ENCODE results near the gene RIOX2.

Gene RIOX2

DNA sequence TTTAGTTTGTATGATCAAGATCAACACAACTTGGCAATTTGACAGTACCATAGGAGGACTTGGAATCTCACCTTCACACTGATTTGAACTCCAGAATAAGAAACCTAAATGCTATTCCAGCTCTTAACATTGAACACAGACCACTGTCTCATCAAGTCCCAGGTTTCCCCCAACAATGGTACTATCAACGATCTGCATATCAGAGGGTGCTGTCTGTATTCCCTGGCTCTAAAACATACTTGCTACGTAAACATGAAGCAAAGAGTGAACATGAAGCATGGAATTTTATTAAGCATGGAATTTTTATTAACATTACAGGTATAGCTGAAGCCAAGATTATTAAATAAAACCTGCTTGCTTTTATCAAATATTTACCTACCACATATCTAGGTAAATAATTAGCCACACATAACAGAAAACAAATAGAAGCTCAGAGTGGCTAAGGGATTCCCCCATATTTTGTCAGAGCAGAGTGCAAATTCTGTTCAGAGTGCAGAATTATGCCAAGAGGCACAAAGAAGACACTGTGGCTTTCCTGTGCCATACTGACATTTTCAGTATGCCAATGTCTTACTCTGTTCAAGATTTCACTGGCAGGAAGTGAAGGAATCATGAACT is 22.2 kb upstream of the RIOX2 start:
- Histone ChIP-seq H3K36me3 (ENCODE audit: insufficient read depth) (no peaks in the 10 kb centered on the region), H3K27me3 (ENCODE audit: insufficient read depth, low read depth) (no peaks in the 10 kb centered on the region), H3K9ac (no peak overlapping the region), H3K27ac (no peak overlapping the region), H2AFZ (ENCODE audit: low read depth) (no peak overlapping the region), H3K79me2 (ENCODE audit: insufficient read depth, low read depth) (no peaks in the 10 kb centered on the region), H3K4me1 (ENCODE audit: low read depth, poor library complexity, severe bottlenecking) (peaks cover 21% of the 10 kb centered on the region), H4K20me1 (ENCODE audit: insufficient read depth) (no peaks in the 10 kb centered on the region), H3K4me3 (IDR thresholded peaks at IDR 0.05; ENCODE audit: insufficient read depth, low read depth, low read length) (no peak overlapping the region), H3K4me2 (no peak overlapping the region)
- TF ChIP-seq, protein P1, sequence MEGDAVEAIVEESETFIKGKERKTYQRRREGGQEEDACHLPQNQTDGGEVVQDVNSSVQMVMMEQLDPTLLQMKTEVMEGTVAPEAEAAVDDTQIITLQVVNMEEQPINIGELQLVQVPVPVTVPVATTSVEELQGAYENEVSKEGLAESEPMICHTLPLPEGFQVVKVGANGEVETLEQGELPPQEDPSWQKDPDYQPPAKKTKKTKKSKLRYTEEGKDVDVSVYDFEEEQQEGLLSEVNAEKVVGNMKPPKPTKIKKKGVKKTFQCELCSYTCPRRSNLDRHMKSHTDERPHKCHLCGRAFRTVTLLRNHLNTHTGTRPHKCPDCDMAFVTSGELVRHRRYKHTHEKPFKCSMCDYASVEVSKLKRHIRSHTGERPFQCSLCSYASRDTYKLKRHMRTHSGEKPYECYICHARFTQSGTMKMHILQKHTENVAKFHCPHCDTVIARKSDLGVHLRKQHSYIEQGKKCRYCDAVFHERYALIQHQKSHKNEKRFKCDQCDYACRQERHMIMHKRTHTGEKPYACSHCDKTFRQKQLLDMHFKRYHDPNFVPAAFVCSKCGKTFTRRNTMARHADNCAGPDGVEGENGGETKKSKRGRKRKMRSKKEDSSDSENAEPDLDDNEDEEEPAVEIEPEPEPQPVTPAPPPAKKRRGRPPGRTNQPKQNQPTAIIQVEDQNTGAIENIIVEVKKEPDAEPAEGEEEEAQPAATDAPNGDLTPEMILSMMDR (conservative IDR thresholded peaks at IDR 0.05; ENCODE audit: low read depth, low read length) = no peak

DNA sequence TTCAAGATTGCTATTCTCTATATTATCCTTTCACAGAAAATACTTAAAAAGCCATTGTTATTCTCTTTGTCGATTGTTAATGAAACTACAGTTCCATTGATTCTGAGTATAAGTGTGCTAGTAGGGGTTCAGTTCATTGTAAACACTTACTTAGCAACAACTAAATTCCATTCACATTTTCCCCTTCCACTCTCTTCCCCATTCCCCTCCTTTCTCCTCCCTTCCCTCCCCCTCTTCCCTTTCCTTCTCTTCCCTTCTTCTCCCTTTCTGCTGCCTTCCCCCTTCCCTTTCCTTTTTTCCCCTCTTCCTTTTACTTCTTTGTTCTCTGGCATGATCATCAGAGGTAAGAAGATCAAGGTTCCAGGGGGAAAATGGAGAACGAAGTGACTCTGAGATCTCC is 21.3 kb upstream of the RIOX2 start:
- no peaks in the 10 kb centered on the region for H4K20me1 ChIP-seq (ENCODE audit: insufficient read depth)
- peaks cover 21% of the 10 kb centered on the region for H3K4me1 ChIP-seq (ENCODE audit: low read depth, poor library complexity, severe bottlenecking)
- H3K4me3 ChIP-seq (IDR thresholded peaks at IDR 0.05; ENCODE audit: insufficient read depth, low read depth, low read length) = no peak overlapping the region
- H3K4me2 ChIP-seq = no peak overlapping the region
- H3K79me2 ChIP-seq (ENCODE audit: insufficient read depth, low read depth) = no peaks in the 10 kb centered on the region
- H3K9ac ChIP-seq = no peak overlapping the region
- H3K27me3 ChIP-seq (ENCODE audit: insufficient read depth, low read depth) = no peaks in the 10 kb centered on the region
- H3K36me3 ChIP-seq (ENCODE audit: insufficient read depth) = no peaks in the 10 kb centered on the region
- TF ChIP-seq, protein P1 (conservative IDR thresholded peaks at IDR 0.05; ENCODE audit: low read depth, low read length) = no peak
- no peak overlapping the region for H2AFZ ChIP-seq (ENCODE audit: low read depth)
- no peak overlapping the region for H3K27ac ChIP-seq

DNA sequence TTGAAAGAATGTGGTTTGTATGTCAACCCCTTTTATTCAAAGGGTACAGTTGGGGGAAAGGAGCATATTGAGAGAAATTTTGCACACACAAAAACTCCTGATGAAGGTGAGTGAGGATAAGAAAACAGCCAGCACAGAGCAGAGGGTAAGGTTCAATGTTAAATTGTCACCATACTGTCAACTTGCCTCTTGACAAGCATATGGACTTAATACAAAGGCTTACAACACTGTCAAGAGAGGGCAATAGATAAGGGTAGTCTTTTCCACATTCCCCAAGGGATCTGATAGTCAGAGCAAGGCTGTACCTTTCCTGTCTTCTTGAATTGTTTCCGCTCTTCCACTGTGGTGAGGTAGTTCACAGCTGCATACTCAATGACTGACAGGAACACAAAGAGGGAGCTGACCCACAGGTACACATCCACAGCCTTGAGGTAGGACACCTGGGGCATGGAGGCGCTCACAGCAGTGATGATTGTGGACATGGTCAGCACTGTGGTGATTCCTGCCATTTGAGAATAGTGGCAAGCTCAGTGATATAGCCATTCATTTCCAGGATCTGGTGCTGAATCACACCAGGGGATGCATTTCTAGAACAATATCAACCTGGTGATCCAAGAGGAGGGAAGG is 20.4 kb upstream of the RIOX2 start:
- no peak overlapping the region for H3K4me2 ChIP-seq
- H3K79me2 ChIP-seq (ENCODE audit: insufficient read depth, low read depth) = no peaks in the 10 kb centered on the region
- no peak overlapping the region for H2AFZ ChIP-seq (ENCODE audit: low read depth)
- no peak overlapping the region for H3K27ac ChIP-seq
- H3K4me3 ChIP-seq (IDR thresholded peaks at IDR 0.05; ENCODE audit: insufficient read depth, low read depth, low read length) = no peak overlapping the region
- no peak overlapping the region for H3K9ac ChIP-seq
- TF ChIP-seq, protein P1 (conservative IDR thresholded peaks at IDR 0.05; ENCODE audit: low read depth, low read length) = no peak
- no peaks in the 10 kb centered on the region for H3K36me3 ChIP-seq (ENCODE audit: insufficient read depth)
- no peaks in the 10 kb centered on the region for H4K20me1 ChIP-seq (ENCODE audit: insufficient read depth)
- peaks cover 21% of the 10 kb centered on the region for H3K4me1 ChIP-seq (ENCODE audit: low read depth, poor library complexity, severe bottlenecking)
- no peaks in the 10 kb centered on the region for H3K27me3 ChIP-seq (ENCODE audit: insufficient read depth, low read depth)

DNA sequence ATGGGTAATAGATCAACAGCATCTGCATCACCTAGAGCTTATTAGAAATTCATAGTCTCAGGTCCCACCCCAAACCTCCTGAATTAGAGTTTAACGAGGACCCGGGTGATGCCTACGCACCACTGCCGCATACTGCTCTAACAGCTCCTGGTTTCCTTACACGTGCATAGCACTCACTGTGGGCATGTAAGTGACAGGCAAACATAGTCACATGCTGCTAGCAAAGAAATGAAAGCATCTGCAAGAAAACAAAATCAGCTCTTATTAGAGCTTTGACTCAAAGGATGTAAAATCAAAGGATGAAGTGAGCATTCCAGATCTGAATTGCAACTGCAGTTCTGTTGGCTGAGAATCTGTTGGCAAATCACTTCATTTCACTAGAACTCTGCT is 19.1 kb upstream of the RIOX2 start:
- Histone ChIP-seq H3K4me1 (ENCODE audit: low read depth, poor library complexity, severe bottlenecking) (peaks cover 21% of the 10 kb centered on the region), H3K36me3 (ENCODE audit: insufficient read depth) (no peaks in the 10 kb centered on the region), H4K20me1 (ENCODE audit: insufficient read depth) (no peaks in the 10 kb centered on the region), H2AFZ (ENCODE audit: low read depth) (peak overlapping the region; percentile 36), H3K27ac (no peak overlapping the region), H3K9ac (no peak overlapping the region), H3K79me2 (ENCODE audit: insufficient read depth, low read depth) (no peaks in the 10 kb centered on the region), H3K27me3 (ENCODE audit: insufficient read depth, low read depth) (no peaks in the 10 kb centered on the region), H3K4me2 (peak overlapping the region; percentile 30), H3K4me3 (IDR thresholded peaks at IDR 0.05; ENCODE audit: insufficient read depth, low read depth, low read length) (no peak overlapping the region)
- TF ChIP-seq, protein P1 (conservative IDR thresholded peaks at IDR 0.05; ENCODE audit: low read depth, low read length) = no peak
